ENCODE measurements around the gene HDGFL2.
"Not testable (repeated sequence)": the region's sequence is repeated elsewhere in the genome, so short reads cannot be mapped to it uniquely, and the experiment has no call there.

HDGFL2 gene

DNA sequence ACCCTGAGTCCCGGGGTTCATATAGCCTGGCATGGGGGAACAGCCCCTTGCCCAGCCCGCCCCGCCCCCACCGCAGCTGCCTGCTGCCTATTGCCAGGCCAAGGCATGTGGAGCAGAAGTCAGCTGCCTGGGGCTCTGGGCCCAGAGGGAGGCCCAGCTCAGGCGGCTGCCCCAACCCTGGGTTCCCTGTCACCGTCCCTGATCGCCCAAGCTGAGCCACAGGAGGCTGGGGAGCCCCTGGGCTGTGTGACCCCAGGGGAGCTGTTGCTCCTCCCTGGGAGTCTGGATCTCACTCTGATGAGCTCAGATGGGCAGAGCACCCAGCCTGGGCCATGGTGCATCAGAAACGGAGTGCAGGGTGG is 44.8 kb downstream of the HDGFL2 start:
- no peak for DNase-seq (ENCODE audit: low spot score)

DNA sequence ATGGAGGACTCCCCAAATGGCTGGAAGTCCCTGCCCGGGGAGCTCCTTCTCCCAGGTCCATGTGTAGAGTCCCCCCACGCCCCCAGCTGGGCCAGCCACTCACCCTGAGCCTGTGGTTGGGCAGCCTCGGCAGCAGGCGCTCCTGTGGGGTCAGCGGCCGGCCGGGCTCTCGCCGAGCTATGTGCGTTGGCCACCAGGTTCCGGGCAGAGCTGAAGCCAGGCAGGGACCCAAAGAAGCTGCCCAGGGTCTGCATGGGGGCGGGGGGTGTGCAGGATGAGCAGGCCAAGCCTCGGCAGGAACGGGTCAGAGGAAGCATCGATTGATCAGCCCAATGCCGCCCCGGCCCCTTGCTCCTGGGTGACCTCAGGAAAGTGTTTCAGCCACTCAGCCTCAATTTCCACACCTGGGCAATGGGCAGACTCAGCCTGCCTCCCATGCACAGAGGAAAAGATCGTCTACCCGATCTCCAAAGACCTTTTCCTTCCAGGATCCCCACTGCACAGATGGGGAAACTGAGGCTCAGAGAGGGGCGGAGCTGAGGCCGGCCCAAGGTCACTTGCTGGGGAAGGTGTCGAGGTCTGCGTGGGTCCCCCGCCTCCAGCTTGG is 45.5 kb downstream of the HDGFL2 start:
- no peak for DNase-seq (ENCODE audit: low spot score)

DNA sequence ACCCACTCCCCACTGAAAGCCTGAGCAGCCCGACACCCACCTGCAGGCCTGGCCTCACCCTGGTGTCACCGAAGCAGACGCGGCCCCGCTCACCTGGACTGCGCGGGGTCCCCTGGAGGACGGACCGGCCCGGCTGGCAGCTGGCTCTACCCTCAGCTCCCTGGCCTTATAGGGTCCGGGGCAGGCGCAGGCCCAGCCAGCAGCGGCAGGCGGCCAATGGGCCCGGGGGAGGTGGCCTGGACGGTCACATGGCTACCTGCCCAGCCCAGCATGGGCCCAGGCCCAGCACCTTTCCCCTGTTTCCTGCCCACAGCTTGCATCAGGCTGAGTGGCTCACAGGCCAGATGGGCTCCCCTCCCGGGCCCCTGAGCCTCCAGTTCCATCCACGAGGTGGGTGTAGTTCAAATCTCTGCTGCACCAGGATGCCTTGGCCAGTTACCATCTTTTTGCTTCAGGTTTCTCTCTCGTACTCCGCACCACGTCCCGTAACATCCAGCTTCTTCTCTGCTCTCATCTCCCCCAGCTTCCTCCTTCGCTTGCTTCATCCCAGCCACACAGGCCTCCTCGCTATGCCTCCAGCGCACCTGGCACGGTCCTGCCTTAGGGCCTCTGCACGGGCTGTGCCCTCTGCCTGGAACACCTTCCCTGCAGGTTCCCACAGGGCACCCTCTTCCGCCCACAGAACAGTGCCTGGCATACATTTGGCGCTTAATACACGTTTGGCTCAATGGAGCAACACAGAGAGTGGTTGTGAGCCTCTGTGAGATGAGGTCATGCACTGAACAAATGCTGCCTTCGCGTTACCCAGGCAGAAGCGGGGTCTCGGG is 46.5 kb downstream of the HDGFL2 start, which contains the start of gene PLIN4:
PLIN4 (minus strand) TSS at position 142 of the 827 bp plus-strand sequence. CDS start 214 bp downstream, outside the sequence.
- DNase-seq (ENCODE audit: low spot score) = no peak

DNA sequence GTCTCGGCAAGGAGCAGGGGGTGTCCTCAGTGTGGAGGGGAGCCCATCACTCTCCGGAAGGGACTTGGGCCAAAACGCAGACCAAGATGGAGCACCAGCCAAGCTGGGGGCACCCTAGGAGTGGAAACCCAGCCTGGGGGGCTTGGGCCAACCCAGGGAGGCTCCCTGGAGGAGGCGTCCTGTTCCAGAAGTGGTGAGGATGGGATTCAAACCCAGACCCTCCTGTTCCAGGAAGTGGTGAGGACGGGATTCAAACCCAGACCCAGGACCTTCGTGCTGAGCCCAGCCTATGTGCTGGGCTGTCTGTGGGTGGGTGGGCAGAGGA is 47.0 kb downstream of the HDGFL2 start:
- DNase-seq (ENCODE audit: low spot score) = no peak

DNA sequence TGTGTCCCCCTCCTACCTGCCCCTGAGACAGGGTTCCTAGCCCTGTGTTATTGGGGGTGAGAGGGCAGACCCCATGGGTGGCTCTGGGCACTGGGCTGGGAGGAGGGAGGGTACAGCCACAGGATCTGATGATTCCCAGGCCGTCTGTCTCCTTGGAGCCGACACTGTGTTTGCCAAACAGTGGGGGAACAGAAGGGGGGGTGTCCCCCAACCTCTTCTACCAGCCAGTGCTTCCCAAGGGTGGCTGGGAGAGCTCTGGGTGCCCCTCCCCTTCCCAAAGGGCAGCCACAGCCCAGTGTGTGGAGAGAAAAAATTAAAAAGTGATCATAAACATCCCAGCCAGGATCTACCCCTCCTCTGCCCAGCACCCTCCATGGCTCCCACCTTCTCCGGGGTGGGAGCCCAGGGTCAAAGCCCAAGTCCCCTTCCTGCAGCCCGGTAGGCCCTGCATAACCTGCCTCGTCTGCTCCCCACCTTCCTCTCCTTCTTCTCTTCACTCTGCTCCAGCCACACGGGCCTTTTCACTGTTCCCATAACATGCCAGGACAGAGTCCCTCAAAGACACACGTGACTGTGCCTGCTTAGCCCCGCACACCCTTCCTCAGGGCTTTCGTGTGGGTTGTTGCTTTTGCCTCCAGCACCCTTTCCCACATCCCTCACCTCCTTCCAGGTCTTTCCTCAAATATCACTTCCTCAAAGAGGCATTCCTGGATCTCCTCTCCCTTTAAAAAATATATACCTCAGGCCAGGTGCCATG is 47.6 kb downstream of the HDGFL2 start:
- no peak for DNase-seq (ENCODE audit: low spot score)

DNA sequence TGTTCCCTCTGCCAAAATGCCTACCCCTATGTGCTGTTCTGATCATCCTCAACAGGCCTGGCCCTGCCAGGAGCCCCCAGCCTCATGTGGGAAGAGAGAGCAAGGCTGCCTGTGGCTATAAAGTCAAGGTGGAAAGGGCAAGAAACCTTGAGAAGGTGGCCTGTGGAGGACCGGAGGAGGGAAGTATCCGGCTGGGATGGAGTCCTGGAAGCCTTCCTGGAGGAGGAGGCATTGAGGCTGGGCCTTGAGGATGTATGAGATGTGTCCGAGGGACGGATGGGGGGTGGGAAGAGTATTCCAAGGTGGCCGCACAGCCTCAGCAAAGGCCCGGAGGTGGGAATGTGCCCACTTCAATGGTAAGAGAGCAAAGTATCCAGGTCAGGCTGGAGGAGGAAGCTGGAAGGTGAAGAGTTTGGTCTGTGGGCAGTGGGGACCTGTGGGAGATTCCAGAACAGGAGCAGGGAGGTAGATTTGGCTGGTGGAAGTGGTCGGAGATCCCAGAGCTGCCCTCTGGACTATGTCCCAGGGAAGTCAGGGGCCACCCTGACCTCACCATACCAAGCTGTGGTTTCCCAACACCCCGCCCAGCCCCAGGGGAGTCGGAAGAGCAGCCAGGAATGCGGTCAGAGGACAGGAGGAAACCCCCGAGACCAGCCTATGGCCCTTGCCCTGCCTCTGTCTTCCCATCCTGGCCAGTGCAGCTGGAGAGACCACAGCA is 49.2 kb downstream of the HDGFL2 start:
- DNase-seq (ENCODE audit: low spot score) = no peak

DNA sequence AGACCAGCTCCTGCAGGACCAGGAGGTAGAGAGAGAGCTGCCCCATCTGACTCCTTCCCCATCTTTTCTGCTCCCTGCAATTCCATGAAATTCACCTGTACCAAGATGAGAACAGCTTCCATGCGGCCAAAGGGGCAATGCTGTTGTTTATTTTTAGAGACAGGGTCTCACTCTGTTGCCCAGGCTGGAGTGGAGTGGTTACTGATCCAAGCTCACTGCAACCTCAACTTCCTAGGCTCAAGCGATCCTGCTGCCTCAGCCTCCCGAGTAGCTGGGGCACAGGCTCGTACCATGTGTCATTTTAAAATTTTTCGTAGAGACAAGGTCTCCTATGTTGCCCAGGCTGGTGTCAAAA is 49.8 kb downstream of the HDGFL2 start:
- no peak for DNase-seq (ENCODE audit: low spot score)

DNA sequence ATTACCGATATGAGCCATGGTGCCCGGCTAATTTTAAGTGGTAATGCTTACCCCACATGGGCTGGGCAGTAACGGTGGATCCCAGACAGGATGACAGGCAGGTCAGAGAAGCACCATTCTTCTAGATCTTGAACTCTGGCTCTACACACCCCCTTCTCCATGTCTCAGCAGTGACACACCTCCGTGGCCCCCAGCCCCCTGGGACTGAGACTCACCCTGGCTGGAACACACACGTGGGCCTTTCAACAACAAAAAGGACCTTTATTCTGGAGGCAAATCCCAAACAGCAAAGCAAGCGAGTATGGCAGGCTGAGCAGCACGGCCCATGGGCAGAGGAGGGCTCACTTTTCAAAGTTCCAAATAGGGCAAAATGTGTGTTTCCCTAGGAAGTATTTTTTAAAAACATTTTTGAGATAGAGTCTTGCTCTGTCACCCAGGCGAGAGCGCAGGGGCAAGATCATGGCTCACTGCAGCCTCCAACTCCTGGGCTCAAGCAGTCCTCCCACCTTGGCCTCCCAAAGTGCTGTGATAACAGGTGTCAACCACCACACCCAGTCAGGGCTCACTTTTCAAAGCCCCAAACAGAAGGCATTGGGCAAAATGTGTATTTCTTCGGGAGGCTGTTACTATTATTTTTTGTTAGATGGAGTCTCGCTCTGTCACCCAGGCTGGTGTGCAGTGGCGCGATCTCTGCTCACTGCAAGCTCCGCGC is 50.4 kb downstream of the HDGFL2 start:
- no peak for DNase-seq (ENCODE audit: low spot score)

DNA sequence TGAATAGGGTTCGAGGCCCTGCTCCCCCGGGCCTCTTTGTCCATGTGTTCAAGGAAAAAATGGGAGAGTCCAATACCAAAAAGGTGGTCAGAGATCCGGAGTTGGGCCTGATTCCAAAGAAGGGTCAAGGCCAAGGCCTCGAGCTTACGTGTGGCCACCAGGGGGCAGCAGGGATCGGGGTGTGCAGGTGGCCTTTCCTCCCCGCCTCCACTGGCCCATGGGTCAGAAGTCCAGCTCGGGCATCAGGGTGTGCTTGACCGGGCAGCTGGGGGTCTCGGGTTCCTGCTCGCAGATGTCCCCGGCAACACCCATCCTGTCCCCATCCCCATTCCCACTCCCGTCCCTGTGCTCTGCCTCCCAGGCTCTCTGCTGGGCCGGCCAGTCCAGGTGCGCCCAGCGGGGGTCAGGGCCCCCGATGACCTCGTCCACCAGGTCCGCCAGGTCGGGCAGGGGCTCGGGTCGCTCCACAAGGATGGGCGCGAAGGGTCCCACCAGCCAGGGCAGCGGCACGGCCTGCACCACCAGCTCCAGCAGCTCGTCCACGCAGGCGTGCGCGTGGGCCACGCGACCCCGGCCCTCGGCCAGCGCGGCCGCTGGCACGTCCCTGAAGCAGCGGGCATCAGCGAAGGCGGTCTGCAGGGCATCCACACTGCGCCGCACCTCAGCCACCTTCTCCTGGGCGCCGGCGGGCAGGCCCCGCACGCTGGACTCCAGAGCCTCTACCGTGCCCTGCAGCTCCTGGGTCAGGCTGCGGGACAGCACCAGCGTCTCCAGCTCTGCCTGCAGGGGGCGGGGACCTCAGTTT is 51.4 kb downstream of the HDGFL2 start:
- DNase-seq (ENCODE audit: low spot score) = no peak

DNA sequence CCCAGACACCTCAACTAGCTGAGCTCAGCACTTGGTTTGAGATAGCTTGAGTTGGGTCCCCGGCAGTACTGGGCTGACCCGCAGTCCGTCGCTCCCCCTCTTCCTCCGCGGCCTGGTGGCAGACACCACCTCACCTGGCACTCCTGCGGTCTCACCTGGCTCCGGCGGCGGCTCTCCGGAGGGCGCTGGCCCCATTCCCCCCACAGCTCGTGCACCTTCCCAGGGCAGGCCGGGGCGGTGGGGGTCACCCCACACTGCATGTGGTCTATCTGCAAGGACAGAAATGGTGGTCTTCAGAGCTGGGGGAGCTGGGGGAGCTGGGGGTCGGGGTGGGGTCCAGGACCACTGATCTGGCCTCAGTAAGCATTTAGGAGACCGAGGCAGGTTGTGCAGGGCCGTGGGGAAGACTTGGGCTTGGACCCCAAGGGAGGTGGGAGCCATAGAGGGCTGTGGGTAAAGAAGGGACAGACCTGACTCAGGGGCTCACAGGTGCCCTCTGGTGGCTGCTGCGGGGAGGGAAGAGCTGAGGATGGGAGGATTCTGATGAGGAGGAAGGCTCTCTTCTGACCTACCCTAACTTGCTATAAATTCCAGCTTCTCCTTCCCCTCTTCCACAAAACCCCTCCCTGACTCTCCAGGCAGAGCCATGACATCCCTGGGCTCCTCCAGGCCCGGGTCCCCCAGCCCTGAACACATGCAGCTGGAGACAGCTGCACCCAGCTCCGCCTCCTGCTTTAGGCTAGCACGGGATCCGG is 52.9 kb downstream of the HDGFL2 start:
- DNase-seq (ENCODE audit: low spot score) = peak; percentile 68

DNA sequence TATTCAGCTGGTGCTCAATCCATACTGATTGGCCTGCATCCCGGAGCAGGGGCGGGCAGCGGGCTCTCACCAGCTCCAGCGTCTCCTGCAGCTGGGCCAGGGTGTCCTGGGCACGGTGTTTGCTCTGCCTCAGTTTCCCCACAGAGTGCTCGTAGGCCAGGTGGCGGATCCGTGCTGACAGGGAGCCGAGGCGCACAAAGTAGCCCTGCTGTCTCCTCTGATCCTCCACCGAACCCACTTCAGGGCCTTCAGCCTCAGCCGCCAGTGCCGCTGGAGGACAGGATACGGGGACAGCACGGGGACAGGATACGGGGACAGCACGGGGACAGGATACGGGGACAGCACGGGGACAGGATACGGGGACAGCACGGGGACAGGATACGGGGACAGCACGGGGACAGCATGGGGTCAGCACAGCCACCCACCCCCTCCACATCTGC is 53.5 kb downstream of the HDGFL2 start:
- no peak for DNase-seq (ENCODE audit: low spot score)

DNA sequence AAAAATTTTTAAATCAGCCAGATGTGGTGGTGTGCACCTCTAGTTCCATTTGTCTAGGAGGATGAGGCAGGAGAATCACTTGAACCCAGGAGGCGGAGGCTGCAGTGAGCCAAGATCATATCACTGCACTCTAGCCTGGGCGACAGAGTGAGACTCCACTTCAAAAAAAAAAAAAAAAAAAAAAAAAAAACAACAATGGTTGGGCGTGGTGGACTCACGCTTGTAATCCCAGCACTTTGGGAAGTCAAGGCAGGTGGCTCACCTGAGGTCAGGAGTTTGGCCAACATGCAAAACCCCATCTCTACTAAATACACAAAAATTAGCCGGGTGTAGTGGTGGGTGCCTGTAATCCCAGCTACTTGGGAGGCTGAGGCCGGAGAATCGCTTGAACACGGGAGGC is 55.3 kb downstream of the HDGFL2 start:
- not testable (repeated sequence) for DNase-seq (ENCODE audit: low spot score)

DNA sequence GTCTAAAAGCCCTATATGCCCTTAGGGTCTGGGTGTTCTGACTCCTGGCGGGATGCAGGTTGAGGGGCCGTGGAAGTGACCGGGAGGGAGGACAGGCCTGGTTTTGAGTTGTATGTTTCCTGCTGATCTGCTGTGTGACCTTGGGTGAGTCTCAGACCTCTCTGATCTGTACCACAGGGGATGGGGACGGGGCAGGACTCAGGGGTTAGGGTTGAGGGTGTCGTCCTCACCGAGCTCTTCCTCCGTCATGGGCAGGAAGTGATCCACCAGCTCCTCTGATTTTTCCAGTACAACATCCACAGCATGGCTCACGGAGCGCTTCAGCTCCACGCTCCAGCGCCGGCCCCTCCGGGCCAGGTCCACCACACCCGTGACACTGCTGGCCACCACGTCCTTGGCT is 56.7 kb downstream of the HDGFL2 start:
- DNase-seq (ENCODE audit: low spot score) = no peak

DNA sequence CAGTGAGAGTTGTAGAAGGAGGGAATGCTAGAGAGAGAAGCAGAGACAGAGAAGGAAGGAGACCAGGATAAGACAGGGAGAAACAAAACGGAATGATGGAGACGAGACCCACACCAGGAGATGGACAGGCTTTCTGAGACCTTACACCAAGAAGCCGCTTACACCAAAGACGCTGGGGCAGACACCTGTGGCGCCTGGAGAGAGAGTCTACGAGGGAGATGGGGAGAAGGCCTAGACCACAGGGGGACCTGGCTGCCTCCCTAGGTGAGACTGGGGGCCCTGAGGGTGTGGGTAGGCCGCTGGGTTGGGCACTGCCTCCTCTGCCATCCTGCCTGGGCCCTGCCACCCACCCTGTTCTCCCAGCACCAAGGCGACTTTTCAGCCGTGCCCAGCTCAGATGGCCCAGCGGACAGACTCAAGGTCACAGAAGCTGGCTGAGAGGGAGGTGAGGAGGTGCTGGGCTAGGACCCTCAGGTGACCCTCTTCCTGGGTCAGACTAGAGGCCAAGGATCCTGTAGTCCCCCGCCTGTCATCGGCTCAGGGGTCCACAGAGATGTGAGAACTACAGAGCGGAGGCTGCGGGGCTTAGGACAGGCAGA is 57.9 kb downstream of the HDGFL2 start:
- no peak for DNase-seq (ENCODE audit: low spot score)

DNA sequence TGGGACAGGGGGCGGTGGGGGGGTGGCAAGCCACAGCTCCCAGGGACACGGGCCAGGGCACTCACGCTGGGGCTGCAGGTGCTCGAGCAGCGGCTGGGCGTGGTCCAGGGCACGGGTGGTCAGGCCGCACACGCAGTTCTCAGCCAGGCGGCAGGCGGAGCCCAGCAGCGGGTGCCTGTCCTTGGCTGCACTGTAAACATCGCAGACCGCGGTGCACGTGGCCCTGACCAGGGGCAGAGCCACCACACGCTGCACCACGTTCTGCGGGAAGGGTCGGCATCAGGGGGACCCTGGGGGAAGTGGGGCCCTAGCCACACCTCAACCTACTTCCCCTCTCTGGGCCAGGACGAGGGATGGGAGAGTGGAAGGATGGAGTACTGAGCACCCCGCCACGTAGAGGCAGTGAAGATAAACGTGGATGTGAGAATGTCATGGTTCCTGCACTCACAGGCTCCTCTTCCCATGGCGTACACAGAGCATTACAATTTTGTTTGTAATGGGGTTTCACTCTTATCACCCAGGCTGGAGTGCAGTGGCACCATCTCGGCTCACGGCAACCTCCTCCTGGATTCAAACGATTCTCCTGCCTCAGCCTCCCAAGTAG is 59.6 kb downstream of the HDGFL2 start:
- no peak for DNase-seq (ENCODE audit: low spot score)

DNA sequence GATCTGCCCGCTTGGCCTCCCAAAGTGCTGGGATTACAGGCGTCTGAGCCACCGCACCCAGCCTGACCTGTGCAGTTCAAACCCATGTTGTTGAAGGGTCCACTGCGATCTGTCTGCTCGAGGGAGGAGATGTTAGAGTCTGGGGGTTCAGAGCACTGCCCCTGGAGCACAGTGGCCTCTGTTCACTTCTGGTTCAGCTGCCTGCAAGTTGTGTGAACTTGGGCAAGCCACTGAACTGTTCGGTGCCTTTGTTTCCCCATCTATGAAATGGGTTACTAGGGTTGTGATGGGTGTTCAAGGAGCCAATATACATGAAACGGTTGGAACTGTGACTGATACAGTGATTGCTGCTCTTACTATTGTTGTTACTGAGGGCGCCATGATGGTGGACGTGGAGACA is 61.2 kb downstream of the HDGFL2 start:
- DNase-seq (ENCODE audit: low spot score) = no peak

DNA sequence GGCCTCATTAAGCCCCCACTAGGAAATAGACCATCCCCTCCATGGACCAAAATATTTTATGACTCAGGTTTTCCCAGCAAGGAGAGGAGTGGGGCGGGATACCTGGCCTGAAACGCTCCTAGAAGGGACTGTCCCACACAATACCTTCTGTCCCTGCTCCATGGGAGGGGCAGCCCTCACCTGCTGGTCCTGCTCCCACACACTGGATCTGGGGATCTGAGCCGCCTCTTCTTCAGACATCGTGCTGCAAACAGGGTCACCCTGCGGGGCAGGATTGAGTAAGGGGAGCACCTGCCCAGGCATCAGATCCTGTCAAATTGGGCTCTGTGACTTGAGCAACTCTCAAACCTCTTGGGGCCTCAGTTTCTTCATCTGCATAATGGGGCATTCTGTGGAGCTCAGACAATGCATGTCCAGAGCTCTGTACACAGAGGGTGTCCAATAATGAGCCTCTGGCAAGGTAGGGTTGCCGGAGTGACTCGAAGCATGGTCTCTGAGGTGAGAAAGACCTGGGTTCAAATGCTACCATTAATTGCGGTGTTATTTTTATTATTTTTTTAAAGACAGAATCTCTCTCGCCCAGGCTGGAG is 61.8 kb downstream of the HDGFL2 start:
- no peak for DNase-seq (ENCODE audit: low spot score)

DNA sequence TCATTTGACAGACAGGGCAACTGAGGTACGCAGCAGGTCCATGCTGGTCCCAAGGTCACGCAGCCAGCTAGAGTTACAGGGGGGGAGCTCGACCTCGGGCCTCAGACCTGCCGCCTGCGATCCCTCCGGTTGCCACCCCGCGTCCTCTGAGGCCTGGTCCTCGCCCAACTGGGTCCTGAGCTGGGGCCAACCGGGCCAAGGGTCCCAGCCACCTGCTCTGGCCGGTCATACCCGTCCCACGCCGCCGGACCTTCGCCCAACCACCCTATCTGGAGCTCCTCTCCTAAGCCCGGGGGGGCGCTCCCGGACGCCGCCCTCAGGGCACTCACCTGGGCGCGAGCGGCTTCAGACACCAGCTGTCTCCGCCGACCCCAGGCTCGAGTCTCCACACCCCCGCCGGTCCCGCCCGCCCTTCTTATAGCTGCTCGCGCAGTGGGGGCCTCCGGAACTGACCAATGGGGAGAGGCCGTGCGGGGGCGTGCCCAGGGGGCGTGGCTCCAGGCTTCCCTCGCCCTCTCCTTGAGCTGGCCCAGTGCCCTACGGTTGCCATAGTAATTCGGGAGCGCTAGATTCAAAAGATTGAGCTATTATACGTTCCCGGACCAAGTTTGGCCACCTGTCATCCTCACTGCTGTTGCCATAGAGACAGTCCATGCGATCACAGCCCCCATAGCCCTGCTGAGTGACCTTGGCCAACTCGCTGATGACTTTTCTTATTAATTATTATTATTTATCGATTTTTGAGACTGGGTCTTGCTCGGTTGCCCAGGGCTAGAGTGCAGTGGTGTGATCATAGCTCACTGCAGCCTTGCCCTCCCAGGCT is 63.0 kb downstream of the HDGFL2 start, which contains the start of gene PLIN5:
PLIN5 (minus strand) TSS at position 389 of the 823 bp plus-strand sequence. CDS start 1,150 bp downstream, outside the sequence.
- peak; percentile 95 for DNase-seq (ENCODE audit: low spot score)
